ENCODE results near the gene TRIM25.
A peak's percentile ranks its signal among the peaks of the same experiment; 100 is the strongest.

The TRIM25 gene

DNA sequence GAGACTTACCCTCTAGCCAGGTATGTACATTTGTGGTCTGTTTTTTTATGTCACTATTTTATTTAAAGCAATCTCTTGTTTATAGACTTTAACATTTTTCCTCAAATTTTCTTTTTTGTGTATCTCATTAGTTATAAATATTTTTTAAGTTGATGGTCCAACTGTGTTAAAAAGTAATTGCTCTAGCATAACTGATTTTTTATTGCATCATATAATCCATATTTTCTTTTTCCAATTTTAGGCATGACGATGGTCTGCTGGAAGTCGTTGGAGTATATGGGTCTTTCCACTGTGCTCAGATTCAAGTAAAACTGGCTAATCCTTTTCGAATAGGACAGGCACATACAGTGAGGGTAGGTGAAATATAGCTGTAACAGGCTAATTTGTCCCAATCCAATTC, 52.0 kb downstream of the TRIM25 start:
- H3K27ac ChIP-seq (ENCODE audit: low read length), result no peak overlapping the region
- ATAC-seq (ENCODE audit: insufficient read depth, low read depth) (no peak), DNase-seq (no peak)
- no peaks in the 10 kb centered on the region for H3K9me3 ChIP-seq (ENCODE audit: insufficient read depth, low read length, severe bottlenecking)
- H3K36me3 ChIP-seq (ENCODE audit: insufficient read depth, low read length), result peaks cover 34% of the 10 kb centered on the region
- no peak overlapping the region for H2AFZ ChIP-seq (ENCODE audit: low read depth, low read length)
- TF ChIP-seq EZH2 (IDR thresholded peaks at IDR 0.05; ENCODE audit: borderline replicate concordance, low read depth, low read length, severe bottlenecking), result no peak
- TF ChIP-seq, protein P1, sequence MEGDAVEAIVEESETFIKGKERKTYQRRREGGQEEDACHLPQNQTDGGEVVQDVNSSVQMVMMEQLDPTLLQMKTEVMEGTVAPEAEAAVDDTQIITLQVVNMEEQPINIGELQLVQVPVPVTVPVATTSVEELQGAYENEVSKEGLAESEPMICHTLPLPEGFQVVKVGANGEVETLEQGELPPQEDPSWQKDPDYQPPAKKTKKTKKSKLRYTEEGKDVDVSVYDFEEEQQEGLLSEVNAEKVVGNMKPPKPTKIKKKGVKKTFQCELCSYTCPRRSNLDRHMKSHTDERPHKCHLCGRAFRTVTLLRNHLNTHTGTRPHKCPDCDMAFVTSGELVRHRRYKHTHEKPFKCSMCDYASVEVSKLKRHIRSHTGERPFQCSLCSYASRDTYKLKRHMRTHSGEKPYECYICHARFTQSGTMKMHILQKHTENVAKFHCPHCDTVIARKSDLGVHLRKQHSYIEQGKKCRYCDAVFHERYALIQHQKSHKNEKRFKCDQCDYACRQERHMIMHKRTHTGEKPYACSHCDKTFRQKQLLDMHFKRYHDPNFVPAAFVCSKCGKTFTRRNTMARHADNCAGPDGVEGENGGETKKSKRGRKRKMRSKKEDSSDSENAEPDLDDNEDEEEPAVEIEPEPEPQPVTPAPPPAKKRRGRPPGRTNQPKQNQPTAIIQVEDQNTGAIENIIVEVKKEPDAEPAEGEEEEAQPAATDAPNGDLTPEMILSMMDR (IDR thresholded peaks at IDR 0.05; ENCODE audit: borderline replicate concordance, extremely low read depth, low read length, poor library complexity, severe bottlenecking), result no peak
- no peaks in the 10 kb centered on the region for H3K4me1 ChIP-seq (ENCODE audit: insufficient read depth, low read length)
- H3K79me2 ChIP-seq (ENCODE audit: insufficient read depth, low read length), result no peaks in the 10 kb centered on the region
- H3K9ac ChIP-seq (ENCODE audit: low read depth, low read length), result no peak overlapping the region
- no peak overlapping the region for H3K4me3 ChIP-seq (ENCODE audit: low read depth in 1 of 2, low read length in 2 of 2)
- H3K4me2 ChIP-seq (ENCODE audit: insufficient read depth, low read length), result no peak overlapping the region
- no peaks in the 10 kb centered on the region for H4K20me1 ChIP-seq (ENCODE audit: insufficient read depth, low read length)
- H3K27me3 ChIP-seq (ENCODE audit: insufficient read depth, low read length, poor library complexity), result no peaks in the 10 kb centered on the region

DNA sequence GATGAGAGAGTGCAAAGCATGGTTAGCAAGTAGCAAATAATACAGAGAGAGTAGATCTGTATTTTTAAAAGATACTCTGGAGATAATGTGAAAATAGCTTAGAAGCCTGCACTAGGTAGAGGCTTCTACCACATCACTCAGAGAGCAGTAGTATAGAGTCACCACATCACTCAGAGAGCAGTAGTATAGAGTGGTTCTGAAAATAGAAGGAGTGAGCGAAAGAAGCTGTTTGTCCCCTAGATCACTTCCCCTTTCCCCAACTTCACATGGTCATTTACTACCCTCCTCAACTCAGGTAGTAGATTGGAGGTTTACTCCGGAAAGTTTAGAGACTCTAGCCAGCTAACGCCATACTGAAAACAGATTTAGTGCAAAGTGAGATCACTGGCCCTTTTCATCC, 62.8 kb downstream of the TRIM25 start:
- Histone ChIP-seq H3K4me3 (ENCODE audit: low read depth in 1 of 2, low read length in 2 of 2) (no peak overlapping the region), H3K4me1 (ENCODE audit: insufficient read depth, low read length) (no peaks in the 10 kb centered on the region), H3K36me3 (ENCODE audit: insufficient read depth, low read length) (peaks cover 42% of the 10 kb centered on the region; the same call in 1 of the 2 replicates), H3K4me2 (ENCODE audit: insufficient read depth, low read length) (no peak overlapping the region), H3K27ac (ENCODE audit: low read length) (no peak overlapping the region), H4K20me1 (ENCODE audit: insufficient read depth, low read length) (no peaks in the 10 kb centered on the region), H3K79me2 (ENCODE audit: insufficient read depth, low read length) (no peaks in the 10 kb centered on the region), H2AFZ (ENCODE audit: low read depth, low read length) (no peak overlapping the region), H3K27me3 (ENCODE audit: insufficient read depth, low read length, poor library complexity) (no peaks in the 10 kb centered on the region), H3K9me3 (ENCODE audit: insufficient read depth, low read length, severe bottlenecking) (no peaks in the 10 kb centered on the region), H3K9ac (ENCODE audit: low read depth, low read length) (no peak overlapping the region)
- no peak for TF ChIP-seq EZH2 (IDR thresholded peaks at IDR 0.05; ENCODE audit: borderline replicate concordance, low read depth, low read length, severe bottlenecking)
- ATAC-seq (ENCODE audit: insufficient read depth, low read depth), result 0 out of 3 replicates have a peak, but pooled peaks have one; percentile 33
- DNase-seq, result no peak

DNA sequence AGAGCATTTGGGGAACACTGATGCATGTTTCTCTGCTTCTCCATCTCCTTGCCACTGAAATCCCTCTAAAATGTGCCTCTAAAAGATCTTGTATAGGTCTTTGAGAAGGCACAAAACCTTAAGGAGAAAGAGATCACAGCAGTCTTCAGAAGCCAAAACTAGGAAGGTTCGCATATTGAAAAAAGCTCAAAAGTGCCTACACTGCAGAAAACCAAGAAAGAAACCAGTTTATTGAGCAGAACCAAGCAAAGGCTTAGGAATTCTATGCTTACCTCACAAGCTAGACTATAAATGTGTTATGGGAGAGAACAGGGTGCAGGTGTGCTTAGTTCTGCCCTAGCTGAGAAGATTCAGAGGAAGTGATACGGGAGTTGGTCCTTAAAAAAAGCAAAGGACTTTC, 63.3 kb downstream of the TRIM25 start:
- ATAC-seq (ENCODE audit: insufficient read depth, low read depth), result no peak
- no peak overlapping the region for H2AFZ ChIP-seq (ENCODE audit: low read depth, low read length)

DNA sequence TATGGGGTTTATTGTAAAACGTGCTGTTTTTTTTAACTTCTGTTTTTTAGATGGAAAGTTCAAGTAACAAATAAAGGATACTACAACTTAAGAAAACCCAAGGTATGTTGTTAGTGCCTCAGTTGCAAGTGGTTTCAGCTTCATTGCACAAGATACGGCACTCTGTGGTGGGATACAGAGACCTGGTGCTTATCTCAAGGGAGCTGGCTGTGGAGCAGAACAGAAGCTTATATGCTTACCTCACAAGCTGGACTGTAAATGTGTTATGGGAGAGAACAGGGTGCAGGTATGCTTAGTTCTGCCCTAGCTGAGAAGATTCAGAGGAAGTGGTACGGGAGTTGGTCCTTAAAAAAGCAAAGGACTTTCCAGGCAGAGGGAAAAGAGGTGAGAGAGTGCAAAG, 64.7 kb downstream of the TRIM25 start:
- Histone ChIP-seq H3K36me3 (ENCODE audit: insufficient read depth, low read length) (peaks cover 46% of the 10 kb centered on the region; the same call in 1 of the 2 replicates), H3K9ac (ENCODE audit: low read depth, low read length) (no peak overlapping the region), H4K20me1 (ENCODE audit: insufficient read depth, low read length) (no peaks in the 10 kb centered on the region), H3K9me3 (ENCODE audit: insufficient read depth, low read length, severe bottlenecking) (no peaks in the 10 kb centered on the region), H3K4me3 (ENCODE audit: low read depth in 1 of 2, low read length in 2 of 2) (no peak overlapping the region), H3K79me2 (ENCODE audit: insufficient read depth, low read length) (no peaks in the 10 kb centered on the region), H3K27me3 (ENCODE audit: insufficient read depth, low read length, poor library complexity) (no peaks in the 10 kb centered on the region), H2AFZ (ENCODE audit: low read depth, low read length) (no peak overlapping the region), H3K4me2 (ENCODE audit: insufficient read depth, low read length) (no peak overlapping the region), H3K4me1 (ENCODE audit: insufficient read depth, low read length) (no peaks in the 10 kb centered on the region), H3K27ac (ENCODE audit: low read length) (no peak overlapping the region)
- no peak for ATAC-seq (ENCODE audit: insufficient read depth, low read depth)
- TF ChIP-seq, protein P1 (IDR thresholded peaks at IDR 0.05; ENCODE audit: borderline replicate concordance, extremely low read depth, low read length, poor library complexity, severe bottlenecking), result no peak
- TF ChIP-seq EZH2 (IDR thresholded peaks at IDR 0.05; ENCODE audit: borderline replicate concordance, low read depth, low read length, severe bottlenecking), result no peak
- no peak for DNase-seq

More for the DNA sequence above, 63.3 kb downstream of the TRIM25 start:
- no peaks in the 10 kb centered on the region for H3K79me2 ChIP-seq (ENCODE audit: insufficient read depth, low read length)
- no peaks in the 10 kb centered on the region for H4K20me1 ChIP-seq (ENCODE audit: insufficient read depth, low read length)
- no peak overlapping the region for H3K4me2 ChIP-seq (ENCODE audit: insufficient read depth, low read length)
- TF ChIP-seq, protein P1 (IDR thresholded peaks at IDR 0.05; ENCODE audit: borderline replicate concordance, extremely low read depth, low read length, poor library complexity, severe bottlenecking), result no peak
- no peak for TF ChIP-seq EZH2 (IDR thresholded peaks at IDR 0.05; ENCODE audit: borderline replicate concordance, low read depth, low read length, severe bottlenecking)
- H3K9me3 ChIP-seq (ENCODE audit: insufficient read depth, low read length, severe bottlenecking), result no peaks in the 10 kb centered on the region
- peaks cover 42% of the 10 kb centered on the region; the same call in 1 of the 2 replicates for H3K36me3 ChIP-seq (ENCODE audit: insufficient read depth, low read length)
- no peaks in the 10 kb centered on the region for H3K4me1 ChIP-seq (ENCODE audit: insufficient read depth, low read length)
- no peak for DNase-seq
- no peaks in the 10 kb centered on the region for H3K27me3 ChIP-seq (ENCODE audit: insufficient read depth, low read length, poor library complexity)
- no peak overlapping the region for H3K9ac ChIP-seq (ENCODE audit: low read depth, low read length)
- no peak overlapping the region for H3K4me3 ChIP-seq (ENCODE audit: low read depth in 1 of 2, low read length in 2 of 2)
- H3K27ac ChIP-seq (ENCODE audit: low read length), result no peak overlapping the region

Measured in DND-41 (cell line).